Stomach (tissue), 9 donors: ENCODE measurements around the gene MIER1. TPM values are rescaled to one million over a fixed set of nuclear protein-coding genes. Genes with fewer than 3 reads are reported as not detected.

Experiments used
- DNase-seq, 2 donors: peaks; one replicate each; pipeline versions ENCODE4 v3.0.0 to v3.0.0-alpha.2; 2013 to 2019
- H3K27ac ChIP-seq, 5 donors: fragments of 200-600 bp in 4 of 5; sonication (generic) in 4 of 5; one replicate each; pipeline ENCODE4 v1.5.1; 2013 to 2019; ENCODE audit warnings: mild to moderate bottlenecking in 1 of 5, moderate library complexity in 1 of 5
- H3K27me3 ChIP-seq, 3 donors: fragments of 200-600 bp; sonication (generic); one replicate each; pipeline ENCODE4 v1.5.1; 2017 to 2019; ENCODE audit warnings: mixed run types in 1 of 3
- H3K36me3 ChIP-seq, 4 donors: fragments of 200-600 bp; sonication (generic); 1 replicate in 3 of 4; 2 replicates in 1 of 4; pipeline ENCODE4 v1.5.1; 2016 to 2019
- H3K4me1 ChIP-seq, 4 donors: fragments of 200-600 bp; sonication (generic); one replicate each; pipeline ENCODE4 v1.5.1; 2016 to 2019
- H3K4me3 ChIP-seq, 4 donors: fragments of 200-600 bp; sonication (generic) in 3 of 4; one replicate each; pipeline ENCODE4 v1.5.1; 2016 to 2019; ENCODE audit warnings: mild to moderate bottlenecking in 1 of 4
- H3K9me3 ChIP-seq, 4 donors: fragments of 200-600 bp; sonication (generic); one replicate each; pipeline ENCODE4 v1.5.1; 2016 to 2019
- EP300 ChIP-seq: sonication (generic); formaldehyde crosslinking; IDR thresholded peaks from one replicate; pipeline ENCODE4 v1.6.1; 2017; ENCODE audit warnings: antibody characterized with exemption
- POLR2A ChIP-seq, 4 donors: fragments of 450-650 bp; IDR thresholded peaks; one replicate each; pipeline ENCODE4 v1.6.1; 2016; ENCODE audit warnings: antibody characterized with exemption in 4 of 4, control low read depth in 2 of 4, mild to moderate bottlenecking in 1 of 4, moderate library complexity in 1 of 4
- POLR2AphosphoS5 ChIP-seq, 3 donors: sonication (generic); formaldehyde crosslinking; IDR thresholded peaks; one replicate each; pipeline ENCODE4 v1.6.1; 2016; ENCODE audit warnings: antibody characterized with exemption in 3 of 3
- WGBS, 5 donors: extraction: QIAGEN DNeasy Blood & Tissue Kit in 3 of 5; methylation state at CpG; one replicate each; pipeline versions ENCODE4 v1.1.5 to v1.1.7; 2013 to 2018; 5-methylcytosine and 5-hydroxymethylcytosine counted together
- intact Hi-C: fragments of 100-400 bp; cut with DNase I; formaldehyde crosslinking; loops from one replicate; pipeline ENCODE4 v1.15.1; 2023; ENCODE audit warnings: low total_unique reads
- polyA plus RNA-seq, 3 donors: library from polyadenylated mRNA; stranded (reverse); fragments of 200-250 nt; gene quantifications; one replicate each; pipeline ENCODE4 v1.2.3, GENCODE V29; 2013
- total RNA-seq, 5 donors: library from RNA; depleted of rRNA; stranded (reverse); fragments of >200 nt; gene quantifications; one replicate each; pipeline versions ENCODE4 v1.1.0 to v1.2.3, GENCODE V29; 2014 to 2016
- TF ChIP-seq, protein P1 (sequence below), 7 experiments: fragments of 450-650 bp in 4 of 7; fragments of 200-600 bp in 3 of 7; sonication (generic) in 3 of 7; IDR thresholded peaks; one replicate each; pipeline ENCODE4 v1.5.1; 2016 to 2019; ENCODE audit warnings: antibody characterized with exemption in 7 of 7, control low read depth in 2 of 7, mild to moderate bottlenecking in 1 of 7
- donor health status: healthy with polysubstance abuse.
- donor health status: Bipolar disorder and iron deficiency.
- donor health status: healthy.

The MIER1 gene
- total and polyA plus RNA-seq, 8 donors, result 6.4 to 57.6 (median 27.7) TPM

DNA sequence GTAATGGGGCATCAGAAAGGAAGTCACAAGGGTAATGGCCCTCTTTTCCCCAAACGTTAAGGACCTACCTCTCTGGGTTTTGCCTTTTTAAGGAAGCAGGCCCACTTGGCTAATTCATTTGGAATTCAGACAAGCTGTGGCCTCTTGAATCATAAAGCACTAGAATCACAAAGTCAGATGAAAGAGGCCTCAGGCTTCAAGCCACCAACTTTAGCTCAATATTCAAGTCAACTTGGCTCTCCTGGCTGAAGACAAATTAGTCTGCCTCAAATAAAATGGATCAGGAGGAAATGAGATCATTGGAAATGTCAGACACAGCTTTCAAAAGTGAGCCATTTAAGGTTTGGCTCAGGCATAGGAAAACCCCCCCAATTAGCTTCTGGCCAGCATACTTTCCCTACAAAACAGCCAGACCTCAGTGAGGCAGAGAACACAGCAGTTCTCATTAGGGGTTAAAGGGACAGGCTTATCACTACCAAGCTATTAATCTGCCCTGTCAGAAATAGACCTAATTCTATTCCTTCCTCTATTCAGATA lies 94.9 kb downstream of the MIER1 start:
- WGBS, 5 donors, result 0 to 33% (median 20%) methylated on average over 1 of the region's 1 CpG
- intact Hi-C loops, result no loop called here
- peak overlapping the region; percentile 55 to 71 (median 63) for H3K27ac ChIP-seq

DNA sequence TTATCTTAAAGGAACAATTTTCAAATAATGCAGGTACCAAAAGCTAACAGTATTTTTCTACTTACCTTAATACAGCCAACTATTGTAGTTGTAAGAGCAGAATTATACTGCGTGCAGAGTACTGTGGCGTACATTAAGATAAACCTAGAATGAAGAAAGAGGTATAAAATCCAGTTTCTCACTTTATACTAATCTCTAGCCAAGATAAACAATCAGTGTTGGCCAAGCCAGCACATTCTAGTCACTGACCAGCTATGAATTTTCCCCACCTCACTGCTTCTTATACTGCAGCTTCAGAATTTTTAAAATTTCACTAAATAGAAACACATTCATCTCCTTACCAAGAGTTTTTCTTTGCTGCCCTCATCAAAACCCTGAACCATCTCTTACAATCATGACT lies 95.5 kb downstream of the MIER1 start:
- intact Hi-C loops, result no loop called here
- H3K4me1 ChIP-seq, result peaks cover 5 to 60% (median 31%) of the 10 kb centered on the region in 4 donors
- H3K27me3 ChIP-seq, result no peaks in the 10 kb centered on the region
- TF ChIP-seq EP300 (no peak), POLR2A (IDR thresholded peaks at IDR 0.05) (no peak)
- WGBS, 5 donors, result 15 to 54% (median 31%) methylated on average over 2 of the region's 2 CpGs
- H3K27ac ChIP-seq, result peak overlapping the region in 4 of 5 donors; percentile 57 to 71 (median 64)
- no peak for DNase-seq
- peaks cover 0 to 38% (median 23%) of the 10 kb centered on the region in 4 donors for H3K36me3 ChIP-seq
- H3K9me3 ChIP-seq, result no peaks in the 10 kb centered on the region
- H3K4me3 ChIP-seq, result no peak overlapping the region

More for the DNA sequence above, 94.9 kb downstream of the MIER1 start:
- H3K27me3 ChIP-seq, result no peaks in the 10 kb centered on the region
- DNase-seq, result peak in 1 of 2 donors; percentile 43
- TF ChIP-seq POLR2A (IDR thresholded peaks at IDR 0.05), result no peak
- TF ChIP-seq, protein P1, sequence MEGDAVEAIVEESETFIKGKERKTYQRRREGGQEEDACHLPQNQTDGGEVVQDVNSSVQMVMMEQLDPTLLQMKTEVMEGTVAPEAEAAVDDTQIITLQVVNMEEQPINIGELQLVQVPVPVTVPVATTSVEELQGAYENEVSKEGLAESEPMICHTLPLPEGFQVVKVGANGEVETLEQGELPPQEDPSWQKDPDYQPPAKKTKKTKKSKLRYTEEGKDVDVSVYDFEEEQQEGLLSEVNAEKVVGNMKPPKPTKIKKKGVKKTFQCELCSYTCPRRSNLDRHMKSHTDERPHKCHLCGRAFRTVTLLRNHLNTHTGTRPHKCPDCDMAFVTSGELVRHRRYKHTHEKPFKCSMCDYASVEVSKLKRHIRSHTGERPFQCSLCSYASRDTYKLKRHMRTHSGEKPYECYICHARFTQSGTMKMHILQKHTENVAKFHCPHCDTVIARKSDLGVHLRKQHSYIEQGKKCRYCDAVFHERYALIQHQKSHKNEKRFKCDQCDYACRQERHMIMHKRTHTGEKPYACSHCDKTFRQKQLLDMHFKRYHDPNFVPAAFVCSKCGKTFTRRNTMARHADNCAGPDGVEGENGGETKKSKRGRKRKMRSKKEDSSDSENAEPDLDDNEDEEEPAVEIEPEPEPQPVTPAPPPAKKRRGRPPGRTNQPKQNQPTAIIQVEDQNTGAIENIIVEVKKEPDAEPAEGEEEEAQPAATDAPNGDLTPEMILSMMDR (IDR thresholded peaks at IDR 0.05), result no peak
- no peak for TF ChIP-seq POLR2AphosphoS5 (IDR thresholded peaks at IDR 0.05)
- TF ChIP-seq EP300, result no peak
- H3K9me3 ChIP-seq, result no peaks in the 10 kb centered on the region
- H3K36me3 ChIP-seq, result peaks cover 0 to 33% (median 22%) of the 10 kb centered on the region in 4 donors
- H3K4me3 ChIP-seq, result no peak overlapping the region
- H3K4me1 ChIP-seq, result peaks cover 5 to 60% (median 31%) of the 10 kb centered on the region in 4 donors

DNA sequence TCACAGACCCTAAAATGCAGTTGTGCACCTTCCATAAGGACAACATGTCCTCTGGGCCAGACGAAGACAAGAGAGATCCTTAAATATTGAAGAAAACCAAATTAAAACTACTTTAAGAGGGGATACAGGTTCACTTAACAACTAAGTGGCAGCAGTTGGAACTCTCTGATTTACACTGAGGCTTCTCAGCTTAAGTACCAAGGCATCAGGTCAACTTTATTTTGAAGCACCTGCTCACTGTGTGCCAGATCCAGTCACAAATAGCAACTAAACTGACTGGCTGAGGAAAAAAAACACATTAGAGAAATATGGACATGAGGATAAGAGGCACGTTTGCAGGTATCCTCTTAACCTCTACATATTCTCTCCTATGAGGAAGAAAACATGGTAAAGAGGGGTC lies 96.0 kb downstream of the MIER1 start:
- WGBS, 5 donors, result 20 to 44% (median 25%) methylated on average over 2 of the region's 2 CpGs
- intact Hi-C loops, result no loop called here
- DNase-seq, result no peak
- TF ChIP-seq EP300, result no peak
- no peak for TF ChIP-seq POLR2AphosphoS5 (IDR thresholded peaks at IDR 0.05)
- TF ChIP-seq POLR2A (IDR thresholded peaks at IDR 0.05), result no peak
- TF ChIP-seq, protein P1 (IDR thresholded peaks at IDR 0.05), result no peak
- peaks cover 5 to 60% (median 31%) of the 10 kb centered on the region in 4 donors for H3K4me1 ChIP-seq
- H3K27me3 ChIP-seq, result no peaks in the 10 kb centered on the region
- peaks cover 0 to 38% (median 23%) of the 10 kb centered on the region in 4 donors for H3K36me3 ChIP-seq
- no peaks in the 10 kb centered on the region for H3K9me3 ChIP-seq
- H3K27ac ChIP-seq, result peak overlapping the region in 4 of 5 donors; percentile 57 to 71 (median 64)
- no peak overlapping the region for H3K4me3 ChIP-seq

DNA sequence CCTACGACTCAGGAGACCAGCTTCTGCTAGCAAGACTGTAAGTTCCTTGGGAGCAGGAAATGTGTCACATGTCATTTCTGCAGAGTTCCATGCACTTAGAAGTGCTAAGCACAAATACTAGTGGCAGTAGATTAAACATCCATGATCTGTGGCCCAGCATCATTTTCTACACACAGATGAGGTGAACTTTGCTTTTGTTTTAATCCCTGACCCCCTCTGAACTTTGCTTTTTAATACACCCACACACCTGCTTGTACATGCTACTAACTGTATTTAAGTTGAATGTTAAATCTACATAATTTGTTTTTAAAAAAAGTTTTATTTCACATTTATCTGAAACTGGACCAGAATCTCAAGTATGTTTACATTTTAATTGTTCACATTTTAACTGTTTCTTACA lies 104.7 kb downstream of the MIER1 start:
- no peak overlapping the region for H3K4me3 ChIP-seq
- 87 to 92% (median 91%) methylated on average over 1 of the region's 1 CpG for WGBS, 5 donors
- H3K9me3 ChIP-seq, result no peaks in the 10 kb centered on the region
- intact Hi-C loops, result no loop called here
- no peak overlapping the region for H3K27ac ChIP-seq
- peaks cover 0 to 26% (median 20%) of the 10 kb centered on the region in 4 donors for H3K36me3 ChIP-seq
- peaks cover 0 to 35% (median 12%) of the 10 kb centered on the region in 4 donors for H3K4me1 ChIP-seq
- H3K27me3 ChIP-seq, result no peaks in the 10 kb centered on the region
- no peak for DNase-seq
- TF ChIP-seq POLR2A (IDR thresholded peaks at IDR 0.05), result no peak
- TF ChIP-seq, protein P1 (IDR thresholded peaks at IDR 0.05), result no peak
- no peak for TF ChIP-seq EP300
- TF ChIP-seq POLR2AphosphoS5 (IDR thresholded peaks at IDR 0.05), result no peak
